B cell (primary cell): ENCODE measurements around the gene UCHL1. TPM values are rescaled to one million over a fixed set of nuclear protein-coding genes. Genes with fewer than 3 reads are reported as not detected.

Experiments
- ATAC-seq: fragments of 200-7000 bp; cut with Tn5 transposase; one replicate; pipeline ENCODE4 v1.10.0; 2021; ENCODE audit warnings: low read depth, mild to moderate bottlenecking, moderate number of reproducible peaks, moderate library complexity
- CTCF ChIA-PET: fragments of 350-600 bp; sonication (Branson Sonifier 250); formaldehyde crosslinking; loops from one replicate; lab custom pipeline; 2021; ENCODE audit warnings: antibody characterized with exemption, inconsistent platforms; lab: Charles Lee
- POLR2A ChIA-PET: fragments of 350-600 bp; sonication (Branson Sonifier 250); formaldehyde crosslinking; loops from one replicate; lab custom pipeline; 2021; ENCODE audit warnings: antibody characterized with exemption; lab: Charles Lee
- DNase-seq: peaks from one replicate; pipeline ENCODE4 v3.0.0; 2013
- H2AFZ ChIP-seq: 2 replicates; pipeline ENCODE4 v1.6.1; 2012; ENCODE audit warnings: mild to moderate bottlenecking, low read depth, low read length; ENCODE audit not compliant: insufficient read depth, poor library complexity, severe bottlenecking
- H3K27ac ChIP-seq, 2 donors: 1 replicate in 1 of 2; 2 replicates in 1 of 2; pipeline ENCODE4 v1.5.1; 2012 to 2013; ENCODE audit warnings: low read length in 2 of 2, mild to moderate bottlenecking in 2 of 2, moderate library complexity in 1 of 2
- H3K27me3 ChIP-seq, 4 experiments: fragments of 200-600 bp in 1 of 4; sonication (generic) in 1 of 4; replicated peaks in 1 of 4; 1 replicate in 2 of 4; 2 replicates in 2 of 4; pipeline versions ENCODE4 v1.6.1 to v1.7.0; 2013 to 2016; ENCODE audit warnings: low read length in 3 of 4, mild to moderate bottlenecking in 2 of 4, mixed read lengths in 1 of 4, moderate library complexity in 1 of 4; ENCODE audit not compliant: insufficient read depth in 4 of 4, control insufficient read depth in 3 of 4; ENCODE audit errors: control extremely low read depth in 1 of 4
- H3K36me3 ChIP-seq, 2 experiments: replicated peaks in 1 of 2; 1 replicate in 1 of 2; 2 replicates in 1 of 2; pipeline versions ENCODE4 v1.6.1 to v1.7.1; 2013; ENCODE audit warnings: low read length in 1 of 2; ENCODE audit not compliant: insufficient read depth in 2 of 2, control insufficient read depth in 1 of 2; ENCODE audit errors: control extremely low read depth in 1 of 2, extremely low read depth in 1 of 2
- H3K4me1 ChIP-seq, 2 donors: fragments of 200-600 bp in 1 of 2; sonication (generic) in 1 of 2; 1 replicate in 1 of 2; 2 replicates in 1 of 2; pipeline versions ENCODE4 v1.5.1 to v1.6.1; 2013 to 2017; ENCODE audit warnings: low read length in 2 of 2; ENCODE audit not compliant: control insufficient read depth in 2 of 2, insufficient read depth in 2 of 2
- H3K4me2 ChIP-seq: replicated peaks from 2 replicates; pipeline ENCODE3; 2012; ENCODE audit warnings: mild to moderate bottlenecking, low read depth, low read length; ENCODE audit not compliant: poor library complexity, severe bottlenecking
- H3K4me3 ChIP-seq, 5 experiments: fragments of 200-600 bp in 1 of 5; sonication (generic) in 1 of 5; 1 replicate in 3 of 5; 2 replicates in 2 of 5; pipeline versions ENCODE4 v1.5.1 to v1.7.0; 2011 to 2016; ENCODE audit warnings: low read length in 4 of 5, mild to moderate bottlenecking in 4 of 5, low read depth in 2 of 5, control low read depth in 1 of 5, moderate library complexity in 1 of 5; ENCODE audit not compliant: insufficient read depth in 1 of 5; ENCODE audit errors: control extremely low read depth in 1 of 5, extremely low read depth in 1 of 5
- H3K79me2 ChIP-seq: fragments of 200-600 bp; sonication (generic); one replicate; pipeline ENCODE4 v1.6.0; 2016; ENCODE audit warnings: low read length; ENCODE audit not compliant: control insufficient read depth, insufficient read depth
- H3K9ac ChIP-seq: fragments of 200-600 bp; sonication (generic); 2 replicates; pipeline ENCODE4 v1.6.1; 2017; ENCODE audit warnings: mild to moderate bottlenecking, low read length, moderate library complexity
- H3K9me3 ChIP-seq, 3 donors: one replicate each; pipeline versions ENCODE4 v1.6.1 to v1.7.1; 2013; ENCODE audit warnings: low read length in 2 of 3; ENCODE audit not compliant: control insufficient read depth in 2 of 3, insufficient read depth in 1 of 3; ENCODE audit errors: control extremely low read depth in 1 of 3
- H4K20me1 ChIP-seq: 2 replicates; pipeline ENCODE4 v1.6.0; 2012; ENCODE audit warnings: mild to moderate bottlenecking, low read length; ENCODE audit not compliant: insufficient read depth, control insufficient read depth, poor library complexity, severe bottlenecking
- H3K27ac Mint-ChIP-seq: one replicate; pipeline ENCODE4 v1.8.0; 2021; ENCODE audit warnings: mixed read lengths
- H3K27me3 Mint-ChIP-seq: one replicate; pipeline ENCODE4 v1.8.0; 2021; ENCODE audit warnings: mixed read lengths
- H3K4me1 Mint-ChIP-seq: one replicate; pipeline ENCODE4 v1.8.0; 2021; ENCODE audit warnings: mixed read lengths
- H3K4me3 Mint-ChIP-seq: one replicate; pipeline ENCODE4 v1.8.0; 2021; ENCODE audit warnings: mixed read lengths
- H3K9me3 Mint-ChIP-seq: one replicate; pipeline ENCODE4 v1.8.0; 2022; ENCODE audit warnings: mixed read lengths; ENCODE audit not compliant: insufficient read depth
- CTCF ChIP-seq: fragments of 200-600 bp; IDR thresholded peaks from one replicate; pipeline ENCODE4 v1.8.0; 2022; ENCODE audit warnings: antibody characterized with exemption, mild to moderate bottlenecking
- EZH2 ChIP-seq: IDR thresholded peaks from 2 replicates; pipeline ENCODE4 v1.6.1; 2012; ENCODE audit warnings: borderline replicate concordance, low read depth, mild to moderate bottlenecking, moderate library complexity, low read length; ENCODE audit not compliant: insufficient read depth, poor library complexity, severe bottlenecking
- WGBS: methylation state at CpG from one replicate; pipeline ENCODE4 v1.1.5; 2013; ENCODE audit warnings: missing lambda C conversion rate; ENCODE audit not compliant: insufficient coverage; 5-methylcytosine and 5-hydroxymethylcytosine counted together
- intact Hi-C: fragments of 100-400 bp; cut with micrococcal nuclease; formaldehyde crosslinking; loops from one replicate; pipeline ENCODE4 v1.10.0; 2022
- polyA plus RNA-seq: library from polyadenylated mRNA; depleted of rRNA; stranded (reverse); fragments of >200 nt; gene quantifications from 2 replicates; pipeline ENCODE4 v1.2.3, GENCODE V29; 2012
- total RNA-seq, 2 donors: library from RNA; stranded (reverse); fragments of 120-200 nt in 1 of 2; gene quantifications; 1 replicate in 1 of 2; 2 replicates in 1 of 2; pipeline versions ENCODE4 v1.2.3 to v1.2.4, GENCODE V29; 2013 to 2022

UCHL1 gene
- total and polyA plus RNA-seq, 2 donors (not counting 1 experiment from before 2014, with no cell fraction given): 0.47 to 0.84 TPM

- Histone ChIP-seq H3K36me3 (no peaks in the 10 kb centered on the region), H3K9me3 (no peaks in the 10 kb centered on the region), H3K27me3 (no peaks in the 10 kb centered on the region), H3K79me2 (no peaks in the 10 kb centered on the region), H3K4me1 (no peaks in the 10 kb centered on the region), H3K4me2 (no peak overlapping the region), H3K9ac (no peak overlapping the region), H4K20me1 (no peaks in the 10 kb centered on the region), H3K4me3 (no peak overlapping the region), H2AFZ (no peak overlapping the region), H3K27ac (no peak overlapping the region)
- DNase-seq (no peak), ATAC-seq (no peak)
- WGBS: 94% methylated on average over 2 of the region's 3 CpGs
- intact Hi-C loops: no loop called here
- H3K27ac Mint-ChIP-seq: no peak overlapping the region
- no peak overlapping the region for H3K4me3 Mint-ChIP-seq
- ChIA-PET CTCF (interaction anchor here (0.8 to 8.0 kb wide), 3 partner anchors 9 to 600 kb away, joined by 3 to 111 read pairs (median 6); no protein-coding TSS in a partner anchor), POLR2A (no interaction called here)
- peaks cover 3% of the 10 kb centered on the region for H3K27me3 Mint-ChIP-seq
- no peaks in the 10 kb centered on the region for H3K4me1 Mint-ChIP-seq
- TF ChIP-seq EZH2 (no peak), CTCF (no peak)
- no peaks in the 10 kb centered on the region for H3K9me3 Mint-ChIP-seq
These were observed 29.1 kb downstream of the UCHL1 start for GRCh38 chr4:41285864-41286235.

GRCh38 chr4:41287005-41287404 lies 30.3 kb downstream of the UCHL1 start:
- Mint-ChIP-seq H3K4me3 (no peak overlapping the region), H3K4me1 (no peaks in the 10 kb centered on the region), H3K9me3 (no peaks in the 10 kb centered on the region), H3K27me3 (peaks cover 3% of the 10 kb centered on the region), H3K27ac (no peak overlapping the region)
- Histone ChIP-seq H4K20me1 (no peaks in the 10 kb centered on the region), H3K9ac (no peak overlapping the region), H2AFZ (no peak overlapping the region), H3K27ac (no peak overlapping the region), H3K79me2 (no peaks in the 10 kb centered on the region), H3K4me1 (no peaks in the 10 kb centered on the region), H3K36me3 (no peaks in the 10 kb centered on the region), H3K27me3 (no peaks in the 10 kb centered on the region), H3K9me3 (no peaks in the 10 kb centered on the region), H3K4me2 (no peak overlapping the region), H3K4me3 (no peak overlapping the region)
- intact Hi-C loops: no loop called here
- ChIA-PET CTCF (no interaction called here), POLR2A (no interaction called here)
- TF ChIP-seq EZH2: no peak
- TF ChIP-seq CTCF: no peak
- 100% methylated on average over 1 of the region's 1 CpG for WGBS
- DNase-seq (no peak), ATAC-seq (no peak)
